Calu3 (cell line): ENCODE results near the gene INSYN2B. TPM values are rescaled to one million over a fixed set of nuclear protein-coding genes. Genes with fewer than 3 reads are reported as not detected.

ENCODE experiments used
- BruUV-seq: library from RNA; stranded (reverse); fragments of 400-500 nt; replicated peaks from 2 replicates; lab custom pipeline; 2021; lab: Mats Ljungman, UMichigan
- CTCF ChIA-PET: fragments of 300-600 bp; sonication (Branson Sonifier 250); formaldehyde crosslinking; loops from one replicate; lab custom pipeline; 2022; ENCODE audit warnings: antibody characterized with exemption; lab: Charles Lee
- DNase-seq: peaks from one replicate; pipeline ENCODE4 v3.0.0; 2022
- H3K27ac Mint-ChIP-seq: one replicate; pipeline ENCODE4 v1.8.0; 2022; ENCODE audit warnings: mixed read lengths; ENCODE audit not compliant: unreplicated experiment
- H3K27me3 Mint-ChIP-seq: one replicate; pipeline ENCODE4 v1.8.0; 2022; ENCODE audit warnings: mixed read lengths; ENCODE audit not compliant: unreplicated experiment
- H3K36me3 Mint-ChIP-seq: one replicate; pipeline ENCODE4 v1.8.0; 2022; ENCODE audit warnings: mild to moderate bottlenecking, moderate library complexity, mixed read lengths; ENCODE audit not compliant: insufficient read depth, unreplicated experiment
- H3K4me1 Mint-ChIP-seq: one replicate; pipeline ENCODE4 v1.8.0; 2022; ENCODE audit warnings: mild to moderate bottlenecking, low read depth, mixed read lengths; ENCODE audit not compliant: unreplicated experiment
- H3K4me3 Mint-ChIP-seq: one replicate; pipeline ENCODE4 v1.8.0; 2022; ENCODE audit warnings: mild to moderate bottlenecking, low read depth, moderate library complexity, mixed read lengths; ENCODE audit not compliant: unreplicated experiment
- H3K9me3 Mint-ChIP-seq: one replicate; pipeline ENCODE4 v1.8.0; 2022; ENCODE audit warnings: low read depth, mixed read lengths; ENCODE audit not compliant: unreplicated experiment
- intact Hi-C: fragments of 100-400 bp; cut with micrococcal nuclease; formaldehyde crosslinking; loops from one replicate; pipeline ENCODE4 v1.10.0; 2022; ENCODE audit not compliant: unreplicated experiment
- total RNA-seq: library from RNA; stranded (reverse); gene quantifications from 2 replicates; pipeline ENCODE4 v1.2.3, GENCODE V29; 2022
- TF ChIP-seq, protein P1 (sequence below): fragments of 200-600 bp; IDR thresholded peaks from one replicate; pipeline ENCODE4 v1.8.0; 2022; ENCODE audit warnings: antibody characterized with exemption; ENCODE audit not compliant: unreplicated experiment

INSYN2B gene
- total RNA-seq, 1 experiment from 2014 or later: not detected

DNA sequence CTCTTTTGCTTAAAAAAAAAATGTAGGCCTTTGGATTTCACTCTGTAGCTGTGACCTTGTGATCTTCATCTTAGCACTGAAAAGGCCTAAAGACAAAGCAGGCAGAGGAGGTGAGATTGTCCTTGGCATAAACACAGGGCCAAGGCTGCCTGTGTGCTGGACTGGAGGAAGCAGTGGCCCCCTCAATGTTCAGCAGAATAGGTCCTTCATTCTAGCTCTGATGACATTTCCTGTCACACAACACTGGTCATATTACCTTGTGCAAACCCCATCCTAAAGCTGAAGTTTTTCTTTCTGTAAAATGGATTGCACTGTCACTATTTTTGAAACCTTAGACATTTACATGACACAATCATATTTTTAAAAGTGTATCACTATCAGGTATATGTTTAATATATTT lies 147.4 kb downstream of the INSYN2B start:
- no peak for DNase-seq
- intact Hi-C loops: no loop called here

GRCh38 chr5:169832304-169832703 lies 148.0 kb downstream of the INSYN2B start:
- TF ChIP-seq, protein P1, sequence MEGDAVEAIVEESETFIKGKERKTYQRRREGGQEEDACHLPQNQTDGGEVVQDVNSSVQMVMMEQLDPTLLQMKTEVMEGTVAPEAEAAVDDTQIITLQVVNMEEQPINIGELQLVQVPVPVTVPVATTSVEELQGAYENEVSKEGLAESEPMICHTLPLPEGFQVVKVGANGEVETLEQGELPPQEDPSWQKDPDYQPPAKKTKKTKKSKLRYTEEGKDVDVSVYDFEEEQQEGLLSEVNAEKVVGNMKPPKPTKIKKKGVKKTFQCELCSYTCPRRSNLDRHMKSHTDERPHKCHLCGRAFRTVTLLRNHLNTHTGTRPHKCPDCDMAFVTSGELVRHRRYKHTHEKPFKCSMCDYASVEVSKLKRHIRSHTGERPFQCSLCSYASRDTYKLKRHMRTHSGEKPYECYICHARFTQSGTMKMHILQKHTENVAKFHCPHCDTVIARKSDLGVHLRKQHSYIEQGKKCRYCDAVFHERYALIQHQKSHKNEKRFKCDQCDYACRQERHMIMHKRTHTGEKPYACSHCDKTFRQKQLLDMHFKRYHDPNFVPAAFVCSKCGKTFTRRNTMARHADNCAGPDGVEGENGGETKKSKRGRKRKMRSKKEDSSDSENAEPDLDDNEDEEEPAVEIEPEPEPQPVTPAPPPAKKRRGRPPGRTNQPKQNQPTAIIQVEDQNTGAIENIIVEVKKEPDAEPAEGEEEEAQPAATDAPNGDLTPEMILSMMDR: no peak
- no peaks in the 10 kb centered on the region for H3K36me3 Mint-ChIP-seq
- peaks cover 51% of the 10 kb centered on the region for H3K27me3 Mint-ChIP-seq
- no peaks in the 10 kb centered on the region for H3K9me3 Mint-ChIP-seq
- BruUV-seq: no TSS peak
- CTCF ChIA-PET: no interaction called here
- intact Hi-C loops: no loop called here
- H3K27ac Mint-ChIP-seq: no peak overlapping the region
- DNase-seq: no peak
- H3K4me1 Mint-ChIP-seq: no peaks in the 10 kb centered on the region
- no peak overlapping the region for H3K4me3 Mint-ChIP-seq

More for the DNA sequence above, 147.4 kb downstream of the INSYN2B start:
- H3K4me3 Mint-ChIP-seq: no peak overlapping the region
- no peaks in the 10 kb centered on the region for H3K36me3 Mint-ChIP-seq
- H3K27ac Mint-ChIP-seq: no peak overlapping the region
- CTCF ChIA-PET: no interaction called here
- H3K4me1 Mint-ChIP-seq: no peaks in the 10 kb centered on the region
- BruUV-seq: no TSS peak
- H3K27me3 Mint-ChIP-seq: peaks cover 51% of the 10 kb centered on the region
- H3K9me3 Mint-ChIP-seq: no peaks in the 10 kb centered on the region
- TF ChIP-seq, protein P1: no peak

DNA sequence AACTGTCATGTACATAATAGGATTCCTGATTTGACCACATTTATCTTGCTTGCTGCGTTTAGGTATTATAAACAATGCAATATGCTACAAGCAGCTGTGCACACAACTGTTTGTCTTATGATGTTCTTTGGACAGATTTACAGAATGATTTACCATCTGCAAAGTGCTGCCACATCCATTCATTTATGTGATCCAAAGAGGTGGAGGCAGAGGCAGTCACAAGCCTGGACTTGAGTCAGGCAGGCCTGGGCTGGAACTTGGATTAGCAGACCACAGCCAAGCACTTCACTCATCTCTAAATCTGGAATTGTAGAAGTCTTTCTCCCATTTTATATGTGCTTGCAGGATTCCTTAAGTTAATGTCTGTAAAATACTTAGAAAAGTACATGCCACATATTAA lies 149.0 kb downstream of the INSYN2B start:
- DNase-seq: no peak
- CTCF ChIA-PET: no interaction called here
- Mint-ChIP-seq H3K9me3 (no peaks in the 10 kb centered on the region), H3K27me3 (peaks cover 56% of the 10 kb centered on the region), H3K27ac (no peak overlapping the region), H3K36me3 (no peaks in the 10 kb centered on the region), H3K4me3 (no peak overlapping the region), H3K4me1 (no peaks in the 10 kb centered on the region)
- TF ChIP-seq, protein P1: no peak
- intact Hi-C loops: no loop called here
- BruUV-seq: no TSS peak

DNA sequence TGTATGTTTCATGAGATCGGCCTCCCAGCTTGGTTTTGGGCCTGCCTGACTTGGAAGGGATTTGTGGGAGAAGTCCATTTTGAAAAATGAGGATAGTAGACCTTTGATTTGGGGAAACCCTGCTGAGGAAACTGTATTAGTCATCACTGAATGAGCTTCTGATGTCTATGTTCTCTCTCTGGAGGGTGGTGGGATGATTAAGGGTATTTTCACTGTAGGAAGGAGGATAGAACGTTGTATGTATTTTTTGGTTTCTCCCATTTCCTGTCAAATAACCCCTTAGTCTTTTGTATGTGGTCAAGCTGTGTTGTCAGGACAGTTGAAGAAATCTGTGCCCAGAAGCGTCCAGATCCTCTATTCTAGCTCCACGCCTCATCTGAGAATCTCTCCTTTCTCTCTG lies 151.9 kb downstream of the INSYN2B start:
- BruUV-seq: no TSS peak
- DNase-seq: no peak
- Mint-ChIP-seq H3K36me3 (no peaks in the 10 kb centered on the region), H3K27ac (no peak overlapping the region), H3K9me3 (no peaks in the 10 kb centered on the region), H3K4me3 (no peak overlapping the region), H3K4me1 (no peaks in the 10 kb centered on the region), H3K27me3 (peaks cover 41% of the 10 kb centered on the region)
- intact Hi-C loops: loop anchor here (5.0 kb wide), 1 partner anchor 126 kb away; no protein-coding TSS in a partner anchor
- TF ChIP-seq, protein P1: no peak
- CTCF ChIA-PET: no interaction called here
